ENCODE results near the gene PAX7. TPM values are rescaled to one million over a fixed set of nuclear protein-coding genes. Genes with fewer than 3 reads are reported as not detected.

PAX7 gene
- total and polyA plus RNA-seq, 2 of the 4 experiments (the other 2 are of a cell fraction) = not detected

- Histone ChIP-seq H3K56ac (ENCODE audit: extremely low read depth, insufficient read depth, low read length) (no peak overlapping the region), H3K23ac (ENCODE audit: low read depth, low read length) (no peak overlapping the region), H4K91ac (ENCODE audit: insufficient read depth, low read depth, low read length) (no peak overlapping the region), H2BK20ac (ENCODE audit: low read depth, low read length) (no peak overlapping the region), H4K20me1 (ENCODE audit: insufficient read depth, low read length) (no peaks in the 10 kb centered on the region), H3K27me3 (ENCODE audit: control insufficient read depth, insufficient read depth, low read length) (peaks cover 3% of the 10 kb centered on the region), H3K4me2 (ENCODE audit: low read depth, low read length) (no peak overlapping the region), H3K79me1 (ENCODE audit: low read depth in 1 of 2, low read length in 2 of 2) (no peaks in the 10 kb centered on the region), H3K9me3 (ENCODE audit: control insufficient read depth, insufficient read depth, low read length) (no peaks in the 10 kb centered on the region), H3K9ac (ENCODE audit: low read depth, low read length) (no peak overlapping the region), H2BK15ac (ENCODE audit: low read depth, low read length) (no peak overlapping the region), H3K9me1 (ENCODE audit: insufficient read depth, low read length) (no peaks in the 10 kb centered on the region), H3K36me3 (ENCODE audit: control insufficient read depth, insufficient read depth, low read length) (no peaks in the 10 kb centered on the region), H3K4me1 (ENCODE audit: control insufficient read depth, insufficient read depth, low read length) (no peaks in the 10 kb centered on the region), H4K8ac (ENCODE audit: low read depth in 2 of 2, low read length in 2 of 2) (no peak overlapping the region), H2AFZ (replicated peaks; ENCODE audit: low read length, poor library complexity) (no peak overlapping the region), H2AK5ac (ENCODE audit: low read depth, low read length) (no peak overlapping the region), H4K5ac (ENCODE audit: low read depth, low read length) (no peak overlapping the region), H2AK9ac (replicated peaks; ENCODE audit: low read depth, low read length, poor library complexity) (no peak overlapping the region), H3K14ac (replicated peaks; ENCODE audit: low read depth, low read length) (no peak overlapping the region), H3K18ac (ENCODE audit: low read depth, low read length) (no peak overlapping the region), H3K27ac (ENCODE audit: insufficient read depth, low read length) (no peak overlapping the region), H2BK120ac (ENCODE audit: low read depth, low read length) (no peak overlapping the region), H3K4ac (ENCODE audit: low read depth, low read length) (no peak overlapping the region), H2BK5ac (ENCODE audit: low read depth, low read length, poor library complexity, severe bottlenecking) (no peak overlapping the region), H3K4me3 (ENCODE audit: insufficient read depth, low read depth, low read length) (no peak overlapping the region)
- DNase-seq (no peak), ATAC-seq (ENCODE audit: low read depth) (no peak)
- POLR2A ChIA-PET (ENCODE audit: unreplicated experiment) = no interaction called here
- intact Hi-C loops (cut with micrococcal nuclease) (no loop called here), dilution Hi-C loops (cut with HindIII; ENCODE audit: low sequenced_read_pairs, unreplicated experiment) (no loop called here), in situ Hi-C loops (cut with MboI; ENCODE audit: low sequenced_read_pairs) (no loop called here)
- WGBS, 2 experiments (ENCODE audit: extremely low coverage in 2 of 2, insufficient read length in 1 of 2) = no CpG with 5 or more reads among the region's 5 CpGs
- CTCF ChIA-PET = no interaction called here
- no TSS peak for BruUV-seq (replicated peaks)
- TF ChIP-seq CEBPB (IDR thresholded peaks at IDR 0.05; ENCODE audit: low read depth, low read length) (no peak), MAZ (IDR thresholded peaks at IDR 0.05; ENCODE audit: borderline replicate concordance, low read depth, low read length) (no peak)
Measured at GRCh38 chr1:18794561-18794960, 163.9 kb downstream of the PAX7 start.

All from IMR-90 (cell line).